ENCODE measurements around the gene INSYN2B. TPM values are rescaled to one million over a fixed set of nuclear protein-coding genes. Genes with fewer than 3 reads are reported as not detected.

INSYN2B gene
- total RNA-seq, 2 donors from 2014 or later = 0.29 to 1.1 TPM

GRCh38 chr5:169941542-169941941, 38.8 kb downstream of the INSYN2B start:
- peak in 1 of 2 donors; percentile 56 for ATAC-seq
- intact Hi-C loops (cut with DNase I) = no loop called here
- DNase-seq = no peak

GRCh38 chr5:169939731-169940130, 40.6 kb downstream of the INSYN2B start:
- ATAC-seq = no peak
- no peak for DNase-seq
- intact Hi-C loops (cut with DNase I) = no loop called here

- DNase-seq (no peak), ATAC-seq (no peak)
Observed at GRCh38 chr5:169938439-169938838, 41.9 kb downstream of the INSYN2B start.

GRCh38 chr5:169935762-169936161, 44.5 kb downstream of the INSYN2B start:
- no peak for DNase-seq
- intact Hi-C loops (cut with DNase I) = no loop called here
- ATAC-seq = no peak

More at GRCh38 chr5:169938439-169938838, 41.9 kb downstream of the INSYN2B start:
- intact Hi-C loops (cut with DNase I) = no loop called here

- intact Hi-C loops (cut with DNase I) = no loop called here
- DNase-seq = no peak
- ATAC-seq = no peak
Observed at GRCh38 chr5:169934990-169935389, 45.3 kb downstream of the INSYN2B start.

GRCh38 chr5:169933616-169934015, 46.7 kb downstream of the INSYN2B start:
- ATAC-seq (no peak), DNase-seq (no peak)
- intact Hi-C loops (cut with DNase I) = no loop called here

- ATAC-seq (no peak), DNase-seq (no peak)
- intact Hi-C loops (cut with DNase I) = no loop called here
Observed at GRCh38 chr5:169933127-169933526, 47.2 kb downstream of the INSYN2B start.

- DNase-seq = no peak
- intact Hi-C loops (cut with DNase I) = no loop called here
- ATAC-seq = peak in 1 of 2 donors; percentile 47
Observed at GRCh38 chr5:169923988-169924387, 56.3 kb downstream of the INSYN2B start.

- intact Hi-C loops (cut with DNase I) = no loop called here
- no peak for ATAC-seq
Observed at GRCh38 chr5:169922474-169922873, 57.8 kb downstream of the INSYN2B start.

GRCh38 chr5:169921949-169922348, 58.3 kb downstream of the INSYN2B start:
- DNase-seq (no peak), ATAC-seq (no peak)
- intact Hi-C loops (cut with DNase I) = no loop called here

More at GRCh38 chr5:169922474-169922873, 57.8 kb downstream of the INSYN2B start:
- DNase-seq = no peak

- DNase-seq = no peak
- intact Hi-C loops (cut with DNase I) = no loop called here
- ATAC-seq = no peak
Observed at GRCh38 chr5:169921384-169921783, 58.9 kb downstream of the INSYN2B start.

GRCh38 chr5:169920474-169920873, 59.8 kb downstream of the INSYN2B start:
- peak in 1 of 2 donors; percentile 85 for ATAC-seq
- no peak for DNase-seq
- intact Hi-C loops (cut with DNase I) = no loop called here

GRCh38 chr5:169918228-169918627, 62.1 kb downstream of the INSYN2B start:
- intact Hi-C loops (cut with DNase I) = no loop called here
- DNase-seq (no peak), ATAC-seq (no peak)

- no peak for DNase-seq
- intact Hi-C loops (cut with DNase I) = no loop called here
- no peak for ATAC-seq
Observed at GRCh38 chr5:169917500-169917899, 62.8 kb downstream of the INSYN2B start.

- intact Hi-C loops (cut with DNase I) = no loop called here
- DNase-seq = peak; percentile 31
- ATAC-seq = peak; percentile 60 to 71
Observed at GRCh38 chr5:169914766-169915165, 65.5 kb downstream of the INSYN2B start.

- intact Hi-C loops (cut with DNase I) = no loop called here
- peak in 1 of 2 donors; percentile 56 for ATAC-seq
- DNase-seq = no peak
Observed at GRCh38 chr5:169913479-169913878, 66.8 kb downstream of the INSYN2B start.

- no peak for ATAC-seq
- no peak for DNase-seq
- intact Hi-C loops (cut with DNase I) = no loop called here
Observed at GRCh38 chr5:169911448-169912212, 68.7 kb downstream of the INSYN2B start.

- intact Hi-C loops (cut with DNase I) = no loop called here
- DNase-seq = no peak
- ATAC-seq = no peak
Observed at GRCh38 chr5:169910393-169910792, 69.9 kb downstream of the INSYN2B start.

- intact Hi-C loops (cut with DNase I) = no loop called here
- no peak for ATAC-seq
Observed at GRCh38 chr5:169909945-169910344, 70.3 kb downstream of the INSYN2B start.

GRCh38 chr5:169908864-169909263, 71.4 kb downstream of the INSYN2B start:
- intact Hi-C loops (cut with DNase I) = no loop called here
- DNase-seq (no peak), ATAC-seq (no peak)

More at GRCh38 chr5:169909945-169910344, 70.3 kb downstream of the INSYN2B start:
- DNase-seq = no peak
